NCI-H774 (cell line): ENCODE measurements around the gene NKX2-4.

ENCODE experiments used
- DNase-seq: peaks from one replicate; lab custom pipeline; 2025; lab: John Stamatoyannopoulos, UW

NKX2-4 gene

GRCh38 chr20:21360705-21361104 lies 36.6 kb downstream of the NKX2-4 start:
- no peak for DNase-seq

DNA sequence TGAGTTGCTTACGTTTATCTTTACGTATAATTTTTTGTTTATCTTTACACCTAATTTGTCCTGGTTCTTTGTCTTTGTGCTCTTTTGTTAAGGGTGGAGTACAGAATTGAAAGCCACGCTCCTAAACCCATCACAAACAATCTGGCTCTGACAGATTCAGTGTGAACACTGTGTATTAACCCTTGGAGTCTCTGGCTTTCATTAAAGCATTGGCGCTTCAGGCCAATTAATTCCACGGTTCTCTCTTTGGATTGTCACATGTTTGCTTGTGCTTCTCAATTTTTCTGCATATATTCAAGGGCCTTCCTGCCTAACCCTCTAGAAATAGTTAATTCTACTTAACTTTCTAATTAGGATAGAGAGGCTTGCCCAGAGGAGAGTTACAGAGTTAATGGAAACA lies 38.6 kb downstream of the NKX2-4 start:
- no peak for DNase-seq

- no peak for DNase-seq
Observed at GRCh38 chr20:21357844-21358243, 39.5 kb downstream of the NKX2-4 start.

- DNase-seq = no peak
Observed at GRCh38 chr20:21356386-21356785, 40.9 kb downstream of the NKX2-4 start.

DNA sequence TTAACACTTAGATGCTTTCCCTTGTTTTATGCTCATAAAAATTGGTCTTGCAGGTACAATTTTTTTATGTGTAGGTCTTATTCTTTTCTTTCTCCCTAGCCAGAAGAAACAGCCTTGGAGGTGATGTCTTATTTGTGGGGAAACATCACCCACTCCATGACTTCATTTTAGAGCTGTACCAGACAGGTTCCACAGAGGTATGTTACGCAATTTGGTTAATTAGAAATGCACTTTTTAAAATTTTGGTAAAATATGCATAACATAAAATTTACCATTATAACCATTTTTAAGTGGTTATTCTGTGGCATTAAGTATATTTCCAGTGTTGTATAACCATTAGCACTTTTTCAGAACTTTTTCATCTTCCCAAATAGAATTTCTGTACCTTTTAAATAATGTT lies 41.3 kb downstream of the NKX2-4 start:
- no peak for DNase-seq

DNA sequence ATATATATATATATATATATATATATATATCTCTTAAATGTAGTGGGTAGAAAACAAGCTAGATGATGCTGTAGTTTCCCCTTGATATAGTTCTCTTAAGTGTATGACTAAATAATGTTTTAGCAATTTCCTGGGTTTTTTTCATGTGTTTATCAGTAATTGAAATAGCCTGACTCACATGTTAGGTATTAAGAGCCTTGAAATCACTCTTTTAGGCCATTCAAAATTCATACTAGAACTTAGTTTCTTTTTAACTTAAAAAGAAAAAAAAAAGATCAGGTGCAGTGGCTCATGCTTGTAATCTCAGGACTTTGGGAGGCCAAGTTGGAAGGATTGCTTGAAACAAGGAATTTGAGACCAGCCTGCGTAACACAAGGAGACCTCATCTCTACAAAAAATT lies 44.1 kb downstream of the NKX2-4 start:
- no peak for DNase-seq

GRCh38 chr20:21352703-21353102 lies 44.6 kb downstream of the NKX2-4 start:
- no peak for DNase-seq
